ENCODE measurements around the gene TM2D3. TPM values are rescaled to one million over a fixed set of nuclear protein-coding genes. Genes with fewer than 3 reads are reported as not detected.

TM2D3 gene
- total RNA-seq, 2 donors from 2014 or later: 29.9 to 38.5 TPM

Other genes starting within 250 kb of the TM2D3 start
- 10 to 100 TPM; 36.4 to 66.2 TPM for gene PCSK6, start 162.7 kb downstream of the TM2D3 start, total RNA-seq
- gene TARS3, start 72.1 kb upstream of the TM2D3 start, total RNA-seq: 1 to 10 TPM; 6.8 to 9.1 TPM
- gene OR4F6, start 151.1 kb upstream of the TM2D3 start, total RNA-seq: not detected
- gene OR4F15, start 159.8 kb upstream of the TM2D3 start, total RNA-seq: not detected

Measured in left colon (tissue), 2 donors.